ENCODE results near the gene ALDH1L2. TPM values are rescaled to one million over a fixed set of nuclear protein-coding genes. Genes with fewer than 3 reads are reported as not detected.

Gene ALDH1L2
- total RNA-seq, 1 donor from 2014 or later, result 5.4 TPM

- no peak overlapping the region for H3K4me3 ChIP-seq
- H3K27ac ChIP-seq, result no peak overlapping the region
- no peak for DNase-seq (ENCODE audit: extremely low spot score in 2 of 2)
- no peaks in the 10 kb centered on the region for H3K27me3 ChIP-seq
- H3K36me3 ChIP-seq, result peaks cover 0 to 20% of the 10 kb centered on the region in 2 donors
- no peaks in the 10 kb centered on the region for H3K4me1 ChIP-seq
- intact Hi-C loops (cut with DNase I), result no loop called here
- TF ChIP-seq POLR2A (IDR thresholded peaks at IDR 0.05) (no peak), POLR2AphosphoS5 (IDR thresholded peaks at IDR 0.05; ENCODE audit: insufficient read depth in 1 of 2, low read depth in 1 of 2) (no peak)
- TF ChIP-seq, protein P1, sequence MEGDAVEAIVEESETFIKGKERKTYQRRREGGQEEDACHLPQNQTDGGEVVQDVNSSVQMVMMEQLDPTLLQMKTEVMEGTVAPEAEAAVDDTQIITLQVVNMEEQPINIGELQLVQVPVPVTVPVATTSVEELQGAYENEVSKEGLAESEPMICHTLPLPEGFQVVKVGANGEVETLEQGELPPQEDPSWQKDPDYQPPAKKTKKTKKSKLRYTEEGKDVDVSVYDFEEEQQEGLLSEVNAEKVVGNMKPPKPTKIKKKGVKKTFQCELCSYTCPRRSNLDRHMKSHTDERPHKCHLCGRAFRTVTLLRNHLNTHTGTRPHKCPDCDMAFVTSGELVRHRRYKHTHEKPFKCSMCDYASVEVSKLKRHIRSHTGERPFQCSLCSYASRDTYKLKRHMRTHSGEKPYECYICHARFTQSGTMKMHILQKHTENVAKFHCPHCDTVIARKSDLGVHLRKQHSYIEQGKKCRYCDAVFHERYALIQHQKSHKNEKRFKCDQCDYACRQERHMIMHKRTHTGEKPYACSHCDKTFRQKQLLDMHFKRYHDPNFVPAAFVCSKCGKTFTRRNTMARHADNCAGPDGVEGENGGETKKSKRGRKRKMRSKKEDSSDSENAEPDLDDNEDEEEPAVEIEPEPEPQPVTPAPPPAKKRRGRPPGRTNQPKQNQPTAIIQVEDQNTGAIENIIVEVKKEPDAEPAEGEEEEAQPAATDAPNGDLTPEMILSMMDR (IDR thresholded peaks at IDR 0.05), result no peak
- no peaks in the 10 kb centered on the region for H3K9me3 ChIP-seq
These were observed 35.9 kb downstream of the ALDH1L2 start for GRCh38 chr12:105048315-105048714.

DNA sequence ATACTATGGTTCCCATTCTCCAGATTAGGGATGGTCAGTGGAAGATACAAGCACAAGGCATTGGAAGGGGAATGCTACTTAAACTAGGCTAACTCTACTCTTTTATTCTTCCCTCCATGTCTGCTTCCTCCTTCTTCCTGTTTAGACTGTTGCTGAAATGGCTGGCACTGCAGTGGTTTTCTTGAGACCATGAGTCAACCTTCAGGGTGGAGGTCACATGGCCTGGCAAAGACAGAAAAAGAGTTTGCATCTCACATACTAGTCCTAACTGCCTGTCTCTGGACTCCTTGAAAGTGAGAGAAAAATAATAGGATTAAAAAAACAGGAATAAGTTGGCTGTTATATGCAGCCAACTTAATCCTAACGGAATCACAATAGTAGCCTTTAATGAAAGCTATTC is 37.0 kb downstream of the ALDH1L2 start:
- no peaks in the 10 kb centered on the region for H3K9me3 ChIP-seq
- intact Hi-C loops (cut with DNase I), result no loop called here

GRCh38 chr12:105041186-105041585 is 43.1 kb downstream of the ALDH1L2 start:
- H3K27ac ChIP-seq, result no peak overlapping the region
- no peaks in the 10 kb centered on the region for H3K36me3 ChIP-seq
- DNase-seq (ENCODE audit: extremely low spot score in 2 of 2), result no peak
- no peaks in the 10 kb centered on the region for H3K4me1 ChIP-seq
- H3K27me3 ChIP-seq, result no peaks in the 10 kb centered on the region
- H3K4me3 ChIP-seq, result no peak overlapping the region
- H3K9me3 ChIP-seq, result no peaks in the 10 kb centered on the region
- intact Hi-C loops (cut with DNase I), result no loop called here
- TF ChIP-seq POLR2AphosphoS5 (IDR thresholded peaks at IDR 0.05; ENCODE audit: insufficient read depth in 1 of 2, low read depth in 1 of 2) (no peak), POLR2A (IDR thresholded peaks at IDR 0.05) (no peak)
- TF ChIP-seq, protein P1 (IDR thresholded peaks at IDR 0.05), result no peak

More for the DNA sequence above, 37.0 kb downstream of the ALDH1L2 start:
- Histone ChIP-seq H3K36me3 (peaks cover 0 to 20% of the 10 kb centered on the region in 2 donors), H3K27me3 (no peaks in the 10 kb centered on the region), H3K4me3 (no peak overlapping the region), H3K4me1 (no peaks in the 10 kb centered on the region), H3K27ac (no peak overlapping the region)
- TF ChIP-seq POLR2A (IDR thresholded peaks at IDR 0.05) (no peak), POLR2AphosphoS5 (IDR thresholded peaks at IDR 0.05; ENCODE audit: insufficient read depth in 1 of 2, low read depth in 1 of 2) (no peak)
- TF ChIP-seq, protein P1 (IDR thresholded peaks at IDR 0.05), result no peak
- no peak for DNase-seq (ENCODE audit: extremely low spot score in 2 of 2)

GRCh38 chr12:105040476-105040875 is 43.8 kb downstream of the ALDH1L2 start:
- Histone ChIP-seq H3K27ac (no peak overlapping the region), H3K9me3 (no peaks in the 10 kb centered on the region), H3K36me3 (no peaks in the 10 kb centered on the region), H3K4me1 (no peaks in the 10 kb centered on the region), H3K4me3 (no peak overlapping the region), H3K27me3 (no peaks in the 10 kb centered on the region)
- TF ChIP-seq, protein P1 (IDR thresholded peaks at IDR 0.05), result no peak
- TF ChIP-seq POLR2A (IDR thresholded peaks at IDR 0.05) (no peak), POLR2AphosphoS5 (IDR thresholded peaks at IDR 0.05; ENCODE audit: insufficient read depth in 1 of 2, low read depth in 1 of 2) (no peak)
- DNase-seq (ENCODE audit: extremely low spot score in 2 of 2), result no peak
- intact Hi-C loops (cut with DNase I), result no loop called here

GRCh38 chr12:105036937-105037649 is 47.2 kb downstream of the ALDH1L2 start:
- Histone ChIP-seq H3K9me3 (no peaks in the 10 kb centered on the region), H3K4me3 (no peak overlapping the region), H3K36me3 (peaks cover 0 to 6% of the 10 kb centered on the region in 2 donors), H3K27ac (no peak overlapping the region), H3K4me1 (no peaks in the 10 kb centered on the region), H3K27me3 (no peaks in the 10 kb centered on the region)
- TF ChIP-seq POLR2AphosphoS5 (IDR thresholded peaks at IDR 0.05; ENCODE audit: insufficient read depth in 1 of 2, low read depth in 1 of 2) (no peak), POLR2A (IDR thresholded peaks at IDR 0.05) (no peak)
- TF ChIP-seq, protein P1 (IDR thresholded peaks at IDR 0.05), result no peak
- intact Hi-C loops (cut with DNase I), result no loop called here
- no peak for DNase-seq (ENCODE audit: extremely low spot score in 2 of 2)

Data from vagina (tissue), 2 donors.